WTC11 (cell line): ENCODE measurements around the gene IGFBP7. TPM values are rescaled to one million over a fixed set of nuclear protein-coding genes. Genes with fewer than 3 reads are reported as not detected.

Experiments used
- ATAC-seq: fragments of 200-7000 bp; cut with Tn5 transposase; 2 replicates; pipeline ENCODE4 v1.10.0; 2021; ENCODE audit warnings: mild to moderate bottlenecking, moderate library complexity
- CTCF ChIA-PET: fragments of 300-600 bp; sonication (Branson Sonifier 250); formaldehyde crosslinking; loops from one replicate; lab custom pipeline; 2021; ENCODE audit warnings: antibody characterized with exemption; lab: Charles Lee
- POLR2A ChIA-PET: fragments of 350-600 bp; sonication (Branson Sonifier 250); formaldehyde crosslinking; loops from one replicate; lab custom pipeline; 2021; ENCODE audit warnings: antibody characterized with exemption; lab: Charles Lee
- DNase-seq: peaks from one replicate; pipeline ENCODE4 v3.0.0; 2021; ENCODE audit warnings: low spot score
- H3K27ac Mint-ChIP-seq: 2 replicates; pipeline ENCODE4 v1.8.0; 2021; ENCODE audit warnings: mixed read lengths
- H3K27me3 Mint-ChIP-seq: 2 replicates; pipeline ENCODE4 v1.8.0; 2021; ENCODE audit warnings: low read depth, mild to moderate bottlenecking, moderate library complexity, mixed read lengths
- H3K36me3 Mint-ChIP-seq: 2 replicates; pipeline ENCODE4 v1.8.0; 2021; ENCODE audit warnings: mixed read lengths
- H3K4me1 Mint-ChIP-seq: 2 replicates; pipeline ENCODE4 v1.8.0; 2022; ENCODE audit warnings: mixed read lengths
- H3K4me3 Mint-ChIP-seq: 2 replicates; pipeline ENCODE4 v1.8.0; 2021; ENCODE audit warnings: mild to moderate bottlenecking, moderate library complexity, mixed read lengths
- H3K9me3 Mint-ChIP-seq: 2 replicates; pipeline ENCODE4 v1.8.0; 2021; ENCODE audit warnings: mixed read lengths
- CBFB ChIP-seq: sonication (generic); formaldehyde crosslinking; IDR thresholded peaks from 2 replicates; pipeline ENCODE4 v1.8.1; 2022; ENCODE audit warnings: mild to moderate bottlenecking, low read depth, missing genetic modification reagents
- E2F4 ChIP-seq: sonication (generic); formaldehyde crosslinking; IDR thresholded peaks from 2 replicates; pipeline ENCODE4 v1.8.1; 2022; ENCODE audit warnings: low read depth, mild to moderate bottlenecking, moderate library complexity, missing genetic modification reagents, borderline replicate concordance
- ELF4 ChIP-seq: sonication (generic); formaldehyde crosslinking; IDR thresholded peaks from 2 replicates; pipeline ENCODE4 v1.8.1; 2022; ENCODE audit warnings: low read depth, mild to moderate bottlenecking, moderate library complexity, missing genetic modification reagents
- FOXP1 ChIP-seq: sonication (generic); formaldehyde crosslinking; IDR thresholded peaks from 2 replicates; pipeline ENCODE4 v1.8.0; 2022; ENCODE audit warnings: missing genetic modification reagents, mild to moderate bottlenecking, moderate library complexity, borderline replicate concordance
- GABPB1 ChIP-seq: sonication (generic); formaldehyde crosslinking; IDR thresholded peaks from 2 replicates; pipeline ENCODE4 v1.8.1; 2023; ENCODE audit warnings: mild to moderate bottlenecking, missing genetic modification reagents
- IRF1 ChIP-seq: sonication (generic); formaldehyde crosslinking; IDR thresholded peaks from 2 replicates; pipeline ENCODE4 v1.8.0; 2023; ENCODE audit warnings: missing genetic modification reagents
- IRF2 ChIP-seq: sonication (generic); formaldehyde crosslinking; IDR thresholded peaks from 2 replicates; pipeline ENCODE4 v1.8.0; 2022; ENCODE audit warnings: low read depth, missing genetic modification reagents, borderline replicate concordance
- NFYB ChIP-seq: sonication (generic); formaldehyde crosslinking; conservative IDR thresholded peaks from 2 replicates; pipeline ENCODE4 v1.8.0; 2022; ENCODE audit warnings: low read depth, missing genetic modification reagents
- PRRX2 ChIP-seq: fragments of 250-450 bp; sonication (Bioruptor Pico); IDR thresholded peaks from 2 replicates; pipeline ENCODE4 v1.8.0; 2021; ENCODE audit warnings: mild to moderate bottlenecking
- RELA ChIP-seq: sonication (generic); formaldehyde crosslinking; IDR thresholded peaks from 2 replicates; pipeline ENCODE4 v1.8.1; 2022; ENCODE audit warnings: missing genetic modification reagents, mild to moderate bottlenecking, borderline replicate concordance
- SMAD4 ChIP-seq: sonication (generic); formaldehyde crosslinking; IDR thresholded peaks from 2 replicates; pipeline ENCODE4 v1.8.0; 2022; ENCODE audit warnings: mild to moderate bottlenecking, missing genetic modification reagents
- TCF7 ChIP-seq: sonication (generic); formaldehyde crosslinking; IDR thresholded peaks from 2 replicates; pipeline ENCODE4 v1.8.0; 2022; ENCODE audit warnings: mild to moderate bottlenecking, low read depth, missing genetic modification reagents, moderate library complexity
- USF2 ChIP-seq: sonication (generic); formaldehyde crosslinking; IDR thresholded peaks from 2 replicates; pipeline ENCODE4 v1.8.1; 2023; ENCODE audit warnings: mild to moderate bottlenecking, missing genetic modification reagents, moderate library complexity
- ZNF121 ChIP-seq: sonication (generic); formaldehyde crosslinking; IDR thresholded peaks from 2 replicates; pipeline ENCODE4 v1.8.0; 2023; ENCODE audit warnings: missing genetic modification reagents
- ZNF232 ChIP-seq: sonication (generic); formaldehyde crosslinking; IDR thresholded peaks from 2 replicates; pipeline ENCODE4 v1.8.0; 2022; ENCODE audit warnings: mild to moderate bottlenecking, missing genetic modification reagents
- ZNF281 ChIP-seq: sonication (generic); formaldehyde crosslinking; IDR thresholded peaks from 2 replicates; pipeline ENCODE4 v1.8.0; 2023; ENCODE audit warnings: mild to moderate bottlenecking, missing genetic modification reagents
- ZNF396 ChIP-seq: fragments of 250-450 bp; sonication (Bioruptor Pico); IDR thresholded peaks from 2 replicates; pipeline ENCODE4 v1.8.0; 2021; ENCODE audit warnings: mild to moderate bottlenecking, moderate library complexity, borderline replicate concordance
- ZNF512 ChIP-seq: sonication (generic); formaldehyde crosslinking; IDR thresholded peaks from 2 replicates; pipeline ENCODE4 v1.8.1; 2022; ENCODE audit warnings: missing genetic modification reagents, borderline replicate concordance
- ZNF532 ChIP-seq: fragments of 250-450 bp; sonication (Bioruptor Pico); IDR thresholded peaks from 2 replicates; pipeline ENCODE4 v1.9.0; 2021; ENCODE audit warnings: mild to moderate bottlenecking, borderline replicate concordance
- total RNA-seq: library from RNA; stranded (reverse); gene quantifications from 3 replicates; pipeline ENCODE4 v1.2.3, GENCODE V29; 2021
- TF ChIP-seq, protein P1 (sequence below): fragments of 250-450 bp; sonication (Bioruptor Pico); IDR thresholded peaks from 2 replicates; pipeline ENCODE4 v1.9.0; 2021; ENCODE audit warnings: mild to moderate bottlenecking
- TF ChIP-seq, protein P2 (sequence below): fragments of 250-450 bp; sonication (Bioruptor Pico); IDR thresholded peaks from 2 replicates; pipeline ENCODE4 v2.1.2; 2022; ENCODE audit warnings: mild to moderate bottlenecking, moderate library complexity
- TF ChIP-seq, protein P3 (sequence below): sonication (generic); formaldehyde crosslinking; IDR thresholded peaks from 2 replicates; pipeline ENCODE4 v1.8.1; 2023; ENCODE audit warnings: mild to moderate bottlenecking, moderate library complexity, missing genetic modification reagents

IGFBP7 gene
- total RNA-seq, 1 experiment from 2014 or later = 1.4 TPM

DNA sequence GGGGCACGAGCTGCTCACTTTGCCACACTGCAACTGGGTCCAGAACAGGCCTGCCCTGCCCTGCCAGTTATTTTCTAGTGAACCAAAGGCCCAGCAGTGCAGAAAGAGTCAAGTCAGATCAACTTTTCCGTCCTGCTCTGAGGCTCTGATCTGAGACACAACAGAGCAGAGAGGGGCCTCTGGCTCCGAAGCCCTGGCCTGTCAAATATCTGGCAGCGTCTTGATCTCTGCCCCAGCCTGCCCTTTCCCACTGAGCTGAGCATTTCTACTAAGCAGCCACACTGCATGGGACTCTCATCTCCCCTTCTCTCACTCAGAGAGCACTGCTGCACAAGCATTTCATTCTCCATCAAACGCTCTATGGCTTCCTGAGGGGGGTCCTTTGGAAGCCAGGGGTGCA lies 11.8 kb downstream of the IGFBP7 start (continued):
- no peak for TF ChIP-seq ZNF532 (CRISPR knock-in tag)
- TF ChIP-seq NFYB (CRISPR knock-in tag) = no peak
- no peak for TF ChIP-seq PRRX2 (CRISPR knock-in tag)
- no peak for TF ChIP-seq USF2 (CRISPR knock-in tag)
- no peak for TF ChIP-seq ELF4
- TF ChIP-seq, protein P1, sequence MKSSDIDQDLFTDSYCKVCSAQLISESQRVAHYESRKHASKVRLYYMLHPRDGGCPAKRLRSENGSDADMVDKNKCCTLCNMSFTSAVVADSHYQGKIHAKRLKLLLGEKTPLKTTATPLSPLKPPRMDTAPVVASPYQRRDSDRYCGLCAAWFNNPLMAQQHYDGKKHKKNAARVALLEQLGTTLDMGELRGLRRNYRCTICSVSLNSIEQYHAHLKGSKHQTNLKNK (CRISPR knock-in tag) = no peak
- no peak for TF ChIP-seq ZNF232 (CRISPR knock-in tag)
- TF ChIP-seq, protein P2, sequence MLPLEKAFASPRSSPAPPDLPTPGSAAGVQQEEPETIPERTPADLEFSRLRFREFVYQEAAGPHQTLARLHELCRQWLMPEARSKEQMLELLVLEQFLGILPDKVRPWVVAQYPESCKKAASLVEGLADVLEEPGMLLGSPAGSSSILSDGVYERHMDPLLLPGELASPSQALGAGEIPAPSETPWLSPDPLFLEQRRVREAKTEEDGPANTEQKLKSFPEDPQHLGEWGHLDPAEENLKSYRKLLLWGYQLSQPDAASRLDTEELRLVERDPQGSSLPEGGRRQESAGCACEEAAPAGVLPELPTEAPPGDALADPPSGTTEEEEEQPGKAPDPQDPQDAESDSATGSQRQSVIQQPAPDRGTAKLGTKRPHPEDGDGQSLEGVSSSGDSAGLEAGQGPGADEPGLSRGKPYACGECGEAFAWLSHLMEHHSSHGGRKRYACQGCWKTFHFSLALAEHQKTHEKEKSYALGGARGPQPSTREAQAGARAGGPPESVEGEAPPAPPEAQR (CRISPR knock-in tag) = no peak
- TF ChIP-seq CBFB (CRISPR knock-in tag) = no peak
- TF ChIP-seq GABPB1 (CRISPR knock-in tag) = no peak
- TF ChIP-seq ZNF121 (CRISPR knock-in tag) = no peak
- TF ChIP-seq E2F4 (CRISPR knock-in tag) = no peak
- TF ChIP-seq RELA (CRISPR knock-in tag) = no peak
- no peak for TF ChIP-seq FOXP1 (CRISPR knock-in tag)

- DNase-seq (no peak), ATAC-seq (no peak)
- H3K9me3 Mint-ChIP-seq = no peaks in the 10 kb centered on the region
- H3K4me3 Mint-ChIP-seq = no peak overlapping the region
- no peak overlapping the region for H3K27ac Mint-ChIP-seq
- no peaks in the 10 kb centered on the region; the same call in 1 of the 2 replicates for H3K27me3 Mint-ChIP-seq
- CTCF ChIA-PET = no interaction called here
- H3K36me3 Mint-ChIP-seq = no peaks in the 10 kb centered on the region
- peaks cover 24% of the 10 kb centered on the region for H3K4me1 Mint-ChIP-seq
- POLR2A ChIA-PET = no interaction called here
- TF ChIP-seq SMAD4 (CRISPR knock-in tag) = no peak
- TF ChIP-seq ZNF396 = no peak
- TF ChIP-seq IRF2 (CRISPR knock-in tag) = no peak
- TF ChIP-seq, protein P3, sequence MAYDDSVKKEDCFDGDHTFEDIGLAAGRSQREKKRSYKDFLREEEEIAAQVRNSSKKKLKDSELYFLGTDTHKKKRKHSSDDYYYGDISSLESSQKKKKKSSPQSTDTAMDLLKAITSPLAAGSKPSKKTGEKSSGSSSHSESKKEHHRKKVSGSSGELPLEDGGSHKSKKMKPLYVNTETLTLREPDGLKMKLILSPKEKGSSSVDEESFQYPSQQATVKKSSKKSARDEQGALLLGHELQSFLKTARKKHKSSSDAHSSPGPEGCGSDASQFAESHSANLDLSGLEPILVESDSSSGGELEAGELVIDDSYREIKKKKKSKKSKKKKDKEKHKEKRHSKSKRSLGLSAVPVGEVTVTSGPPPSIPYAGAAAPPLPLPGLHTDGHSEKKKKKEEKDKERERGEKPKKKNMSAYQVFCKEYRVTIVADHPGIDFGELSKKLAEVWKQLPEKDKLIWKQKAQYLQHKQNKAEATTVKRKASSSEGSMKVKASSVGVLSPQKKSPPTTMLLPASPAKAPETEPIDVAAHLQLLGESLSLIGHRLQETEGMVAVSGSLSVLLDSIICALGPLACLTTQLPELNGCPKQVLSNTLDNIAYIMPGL (CRISPR knock-in tag) = no peak
- TF ChIP-seq ZNF281 (CRISPR knock-in tag) = no peak
- no peak for TF ChIP-seq TCF7 (CRISPR knock-in tag)
- no peak for TF ChIP-seq ZNF512 (CRISPR knock-in tag)
- TF ChIP-seq IRF1 (CRISPR knock-in tag) = no peak
- TF ChIP-seq CBFB (CRISPR knock-in tag) = no peak
Measured at GRCh38 chr4:57097711-57098110, 12.5 kb downstream of the IGFBP7 start.
